HG03520 (cell line): Measurements from ENCODE around the gene CSF1R.
"Not testable (repeated sequence)": the region's sequence is repeated elsewhere in the genome, so short reads cannot be mapped to it uniquely, and the experiment has no call there.

Experiments
- ATAC-seq: cut with Tn5 transposase; IDR thresholded peaks from one replicate; pipeline ENCODE4 v1.9.1; 2021; ENCODE audit warnings: mild to moderate bottlenecking, moderate library complexity; ENCODE audit not compliant: unreplicated experiment

Gene CSF1R

GRCh38 chr5:150034662-150035061 lies 51.7 kb downstream of the CSF1R start:
- peak; percentile 7 for ATAC-seq

DNA sequence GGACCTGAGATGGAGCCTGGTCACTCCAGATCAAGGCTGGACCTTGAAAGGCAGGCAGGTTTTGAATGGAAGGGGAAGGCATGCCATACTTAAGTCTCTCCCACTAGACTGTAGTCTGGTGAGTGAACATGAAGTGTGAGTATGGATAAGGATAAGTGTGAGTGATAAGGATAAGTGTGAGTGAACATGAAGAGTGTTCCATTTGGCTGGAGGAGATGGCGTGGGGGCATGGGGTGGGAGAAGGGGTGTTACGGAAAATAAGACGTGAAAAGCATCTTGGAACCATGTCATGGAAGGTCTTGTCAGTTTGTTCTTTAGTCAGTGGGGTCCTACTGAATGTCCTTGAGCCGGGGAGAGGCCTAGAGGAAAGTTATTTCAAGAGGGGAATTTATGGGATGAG lies 53.0 kb downstream of the CSF1R start:
- ATAC-seq = no peak

DNA sequence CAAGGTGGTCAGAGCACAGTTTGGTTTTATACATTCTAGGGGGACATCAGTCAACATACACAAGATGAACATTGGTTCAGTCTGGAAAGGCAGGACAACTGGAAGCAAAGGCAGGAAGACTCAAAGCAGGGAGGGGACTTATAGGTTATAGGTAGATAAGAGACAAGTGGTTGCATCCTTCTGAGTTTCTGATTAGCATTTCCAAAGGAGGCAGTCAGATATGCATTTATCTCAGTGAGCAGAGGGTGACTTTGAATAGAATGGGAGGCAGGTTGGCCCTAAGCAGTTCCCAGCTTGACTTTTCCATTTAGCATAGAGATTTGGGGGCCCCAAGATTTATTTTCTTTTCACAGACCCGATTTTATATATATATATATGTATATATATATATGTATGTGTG lies 58.3 kb downstream of the CSF1R start:
- ATAC-seq = not testable (repeated sequence)

DNA sequence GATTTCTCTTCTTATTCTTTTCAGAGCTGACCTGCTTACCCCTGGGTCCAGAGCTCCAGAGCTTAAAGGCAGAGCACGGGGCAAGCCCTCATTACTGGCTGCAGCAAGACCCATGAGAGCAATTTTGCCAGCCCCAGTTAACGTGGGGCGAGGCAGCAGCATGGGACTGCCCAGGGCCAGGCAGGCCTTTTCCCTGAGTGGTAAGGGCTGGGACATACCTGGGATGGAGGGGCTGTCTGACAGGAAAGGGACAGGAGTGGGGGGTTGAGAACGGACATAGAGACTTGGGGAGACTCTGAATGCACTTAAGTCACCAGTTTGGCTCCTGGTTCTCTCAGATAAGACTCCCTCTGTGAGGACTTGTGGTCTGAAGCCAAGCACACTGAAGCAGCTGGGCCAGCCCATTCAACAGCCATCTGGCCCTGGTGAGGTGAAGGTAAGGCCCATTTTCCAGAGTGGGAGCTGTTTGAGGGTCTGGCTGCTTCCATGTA lies 59.6 kb downstream of the CSF1R start:
- no peak for ATAC-seq

GRCh38 chr5:150024346-150024984 lies 61.9 kb downstream of the CSF1R start:
- no peak for ATAC-seq

- no peak for ATAC-seq
Measured at GRCh38 chr5:150023136-150023535, 63.2 kb downstream of the CSF1R start.

DNA sequence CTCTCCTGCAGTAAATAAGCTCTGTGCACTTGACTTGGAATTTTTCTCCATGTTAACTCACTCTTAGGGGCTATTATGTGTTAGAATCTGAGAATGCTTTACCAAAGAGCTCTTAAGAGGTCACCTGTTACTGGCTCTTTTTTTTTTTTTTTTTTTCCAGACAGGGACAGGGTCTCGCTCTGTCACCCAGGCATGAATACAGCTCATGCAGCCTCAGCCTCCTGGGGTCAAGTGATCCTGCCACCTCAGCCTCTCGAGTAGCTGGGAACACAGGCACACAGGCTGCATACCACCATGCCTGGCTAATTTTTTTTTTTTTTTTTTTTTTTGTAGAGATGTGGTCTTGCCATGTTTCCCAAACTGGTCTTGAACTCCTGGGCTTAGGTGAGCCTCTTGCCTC lies 63.7 kb downstream of the CSF1R start:
- no peak for ATAC-seq

DNA sequence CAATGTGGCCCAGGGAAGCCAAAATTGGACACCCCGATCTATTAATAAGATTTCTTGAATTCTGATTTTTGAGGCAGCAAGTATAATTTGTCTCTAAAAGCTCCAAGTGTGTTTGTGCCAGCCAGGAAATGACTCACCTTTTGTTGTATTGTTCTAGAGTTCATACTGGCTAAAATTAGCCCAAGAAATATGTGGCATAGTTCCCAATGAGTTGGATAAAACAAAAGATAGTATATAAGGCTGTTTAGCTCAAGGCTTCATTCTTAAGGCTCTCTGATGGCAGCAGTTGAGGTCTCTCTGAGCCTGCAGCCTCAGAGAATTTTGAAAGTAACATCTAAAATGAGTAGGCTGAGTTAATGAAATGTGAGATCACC lies 64.2 kb downstream of the CSF1R start:
- no peak for ATAC-seq

DNA sequence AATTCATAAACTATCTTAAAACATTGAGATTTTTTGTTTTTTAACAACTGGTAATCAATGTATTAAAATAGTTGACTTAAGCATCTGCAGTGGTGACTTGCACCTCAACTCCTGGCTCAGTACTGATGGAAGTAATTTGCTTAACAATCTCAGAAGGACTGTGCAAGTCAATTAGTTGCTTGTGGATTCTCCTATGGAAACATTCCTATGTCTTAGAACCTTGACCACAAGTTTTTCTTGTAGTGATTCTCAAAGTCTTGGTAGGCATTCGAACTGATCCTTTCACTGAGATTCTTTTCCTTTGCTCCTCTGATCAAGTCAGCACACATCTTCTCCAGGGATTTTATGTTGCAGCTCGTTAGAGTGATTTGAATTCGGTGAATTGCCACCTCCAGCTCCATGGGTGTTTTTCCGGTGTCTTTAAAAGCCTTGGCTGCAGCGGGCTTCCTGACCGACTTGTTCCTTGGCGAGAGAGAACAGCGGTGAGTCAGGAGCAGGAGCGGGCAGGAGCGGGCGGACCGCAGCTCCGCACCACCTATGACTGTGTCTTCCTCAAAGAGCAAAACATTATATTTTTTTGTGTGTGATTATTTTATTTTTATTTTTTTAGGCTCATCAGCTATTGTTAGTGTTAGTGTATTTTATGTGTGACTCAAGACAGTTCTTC lies 64.7 kb downstream of the CSF1R start:
- no peak for ATAC-seq

- ATAC-seq = no peak
Measured at GRCh38 chr5:150020249-150020648, 66.1 kb downstream of the CSF1R start.

DNA sequence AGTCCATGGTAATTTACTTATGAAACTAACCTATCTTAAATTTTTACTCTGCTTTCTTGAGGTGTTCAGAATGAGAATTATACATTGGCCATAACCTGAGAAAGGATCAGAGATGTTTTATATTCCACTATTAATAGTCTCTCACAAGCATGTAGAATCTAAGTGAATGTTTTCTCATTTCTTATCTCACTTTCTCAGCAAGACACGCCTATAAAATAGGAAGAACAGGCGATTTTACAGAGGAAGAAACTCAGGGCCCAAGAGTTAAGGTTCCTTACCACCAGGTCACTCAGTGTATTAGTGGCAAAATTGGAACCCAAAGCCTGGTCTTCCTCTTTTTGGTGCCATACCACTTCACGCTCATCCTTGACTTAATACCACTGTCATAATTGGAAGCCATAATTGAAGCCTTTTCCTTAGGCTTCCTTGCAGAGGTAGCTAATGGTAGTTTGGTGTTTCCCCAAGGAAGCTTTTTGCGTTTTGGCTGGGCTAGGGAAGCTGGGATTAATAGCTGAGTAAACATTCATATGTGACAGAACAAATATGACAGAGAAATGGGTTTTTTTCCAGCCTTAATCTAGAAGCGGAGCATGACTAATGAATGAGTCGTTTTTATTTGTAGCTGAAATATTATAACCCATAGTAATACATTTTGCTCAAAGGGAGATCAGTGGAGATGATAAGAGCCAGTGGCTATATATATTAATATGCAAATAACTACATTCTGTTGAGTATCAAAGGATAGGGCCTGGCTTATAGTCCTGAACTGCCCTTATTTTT lies 68.9 kb downstream of the CSF1R start:
- ATAC-seq = no peak

GRCh38 chr5:150016537-150016936 lies 69.8 kb downstream of the CSF1R start:
- no peak for ATAC-seq

GRCh38 chr5:150015415-150015814 lies 70.9 kb downstream of the CSF1R start:
- no peak for ATAC-seq

DNA sequence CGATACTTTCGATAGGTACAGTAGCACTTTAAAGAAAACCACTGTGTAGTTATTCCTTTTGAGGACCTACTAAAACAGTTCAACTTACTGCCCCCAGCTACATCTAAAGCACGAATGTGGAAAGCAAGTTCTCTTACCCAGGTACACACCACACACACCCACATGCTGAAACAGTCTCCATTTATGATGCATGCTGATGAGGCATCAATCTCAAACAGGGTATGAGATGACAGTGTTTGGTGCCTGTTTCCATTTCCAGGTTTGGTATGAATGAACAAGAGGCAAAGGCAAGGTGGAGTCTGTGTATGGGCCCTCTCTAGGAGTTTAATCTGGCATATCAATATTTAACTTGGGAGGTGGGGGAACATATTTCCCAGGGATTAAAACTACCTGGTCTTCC lies 71.9 kb downstream of the CSF1R start:
- ATAC-seq = no peak

- no peak for ATAC-seq
Measured at GRCh38 chr5:150013931-150014330, 72.4 kb downstream of the CSF1R start.

GRCh38 chr5:150009671-150010387 lies 76.5 kb downstream of the CSF1R start:
- no peak for ATAC-seq

DNA sequence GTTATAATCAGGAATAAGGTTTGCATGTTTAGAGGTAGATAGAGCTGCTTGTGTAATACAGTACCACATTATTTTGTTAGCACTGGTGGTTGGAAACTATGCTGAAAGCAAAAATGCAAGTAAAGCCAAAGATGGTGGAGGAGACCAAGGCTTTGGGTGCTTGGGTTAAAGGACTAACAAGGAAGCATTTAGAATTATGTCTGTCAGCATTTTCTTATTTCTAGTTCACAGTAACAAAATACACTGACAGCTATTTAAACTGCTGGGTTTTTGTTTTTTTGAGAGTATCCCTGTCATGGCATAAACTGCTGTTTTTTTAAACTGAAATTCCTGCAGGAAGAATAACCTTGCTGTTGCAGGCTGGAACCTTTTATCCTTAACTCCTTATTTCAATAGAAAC lies 79.3 kb downstream of the CSF1R start:
- no peak for ATAC-seq

DNA sequence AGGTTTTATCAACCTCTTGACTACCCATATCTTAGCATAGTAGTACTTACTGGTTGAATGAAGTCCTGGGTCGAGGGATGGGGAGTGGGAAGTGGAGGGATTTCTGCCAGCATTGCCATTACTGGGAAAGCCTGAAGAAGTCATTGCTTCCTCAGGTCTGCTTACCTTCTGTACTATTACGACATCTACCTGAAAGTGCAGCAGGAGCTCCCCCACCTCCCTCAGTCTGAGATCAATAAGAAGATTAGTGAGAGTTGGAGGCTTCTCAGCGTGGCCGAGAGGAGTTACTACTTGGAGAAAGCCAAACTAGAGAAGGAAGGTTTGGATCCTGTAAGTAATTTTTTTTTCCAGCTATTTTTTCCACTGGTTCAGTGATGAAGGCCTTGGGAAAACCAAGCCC lies 80.0 kb downstream of the CSF1R start:
- ATAC-seq = no peak
